Esophagus squamous epithelium (tissue), 4 donors: ENCODE results near the gene AEBP1.

Experiments used
- CTCF ChIP-seq, 6 experiments: fragments of 450-650 bp in 4 of 6; fragments of 200-600 bp in 2 of 6; sonication (generic) in 2 of 6; IDR thresholded peaks; one replicate each; pipeline ENCODE4 v1.5.1; 2016 to 2019; ENCODE audit warnings: antibody characterized with exemption in 6 of 6, mild to moderate bottlenecking in 4 of 6, moderate library complexity in 4 of 6
- POLR2A ChIP-seq, 4 donors: fragments of 450-650 bp; IDR thresholded peaks; one replicate each; pipeline ENCODE4 v1.6.1; 2017; ENCODE audit warnings: antibody characterized with exemption in 4 of 4, mild to moderate bottlenecking in 4 of 4, moderate library complexity in 3 of 4

DNA sequence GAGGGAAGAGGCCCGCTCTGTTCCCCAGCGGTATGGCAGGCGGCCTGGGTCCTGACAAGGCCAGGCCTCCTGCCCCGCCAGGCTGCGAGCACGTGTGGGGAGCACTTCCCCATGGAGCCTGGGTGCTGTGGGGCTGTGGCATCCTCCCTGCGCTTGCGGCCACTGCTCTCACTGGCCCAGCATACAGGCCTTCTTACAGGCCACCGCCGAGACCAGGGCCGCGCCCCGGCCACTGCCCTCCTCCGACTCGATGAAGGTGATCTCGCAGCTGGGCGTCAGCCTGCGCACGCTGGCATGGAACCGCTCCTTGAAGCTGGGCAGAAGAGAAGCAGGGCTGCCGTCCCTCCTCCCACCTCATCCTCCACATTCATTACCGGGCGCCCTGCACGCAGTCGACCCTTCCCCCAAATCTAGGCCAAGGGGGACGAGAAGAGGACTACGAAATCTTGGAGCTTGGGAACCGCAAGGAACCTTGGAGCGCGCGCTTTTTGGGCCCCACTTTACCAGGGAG is 40.9 kb downstream of the AEBP1 start:
- TF ChIP-seq CTCF (IDR thresholded peaks at IDR 0.05) (no peak), POLR2A (IDR thresholded peaks at IDR 0.05) (no peak)
